NCI-H128 (cell line): Measurements from ENCODE around the gene IL10RB.

Experiments used
- DNase-seq: peaks from one replicate; lab custom pipeline; 2025; ENCODE audit not compliant: unreplicated experiment; lab: John Stamatoyannopoulos, UW

IL10RB gene

GRCh38 chr21:33325222-33326067 lies 59.3 kb downstream of the IL10RB start:
- peak; percentile 35 for DNase-seq

GRCh38 chr21:33327326-33327725 lies 61.2 kb downstream of the IL10RB start:
- no peak for DNase-seq

GRCh38 chr21:33327792-33328433 lies 61.7 kb downstream of the IL10RB start:
- no peak for DNase-seq

GRCh38 chr21:33330726-33331125 lies 64.6 kb downstream of the IL10RB start:
- DNase-seq, result no peak

- no peak for DNase-seq
Measured at GRCh38 chr21:33332143-33332542, 66.0 kb downstream of the IL10RB start.

- DNase-seq, result no peak
Measured at GRCh38 chr21:33334191-33334590, 68.0 kb downstream of the IL10RB start.

GRCh38 chr21:33334824-33335223 lies 68.7 kb downstream of the IL10RB start:
- DNase-seq, result no peak

GRCh38 chr21:33339135-33339534 lies 73.0 kb downstream of the IL10RB start:
- no peak for DNase-seq

- no peak for DNase-seq
Measured at GRCh38 chr21:33339918-33340317, 73.8 kb downstream of the IL10RB start.

GRCh38 chr21:33345751-33346238 lies 79.6 kb downstream of the IL10RB start:
- DNase-seq, result no peak
